Measurements from ENCODE around the gene ITGAE. TPM values are rescaled to one million over a fixed set of nuclear protein-coding genes. Genes with fewer than 3 reads are reported as not detected.
A peak's percentile ranks its signal among the peaks of the same experiment; 100 is the strongest.

ITGAE gene
- total and polyA plus RNA-seq, 10 of the 15 experiments (the other 5 are each of a cell fraction or from before 2014, with no cell fraction given) = 13.1 to 161 (median 34.8) TPM

- TF ChIP-seq LARP7 (IDR thresholded peaks at IDR 0.05) = peak; percentile 53; the same call in 1 of the 2 replicates
- TF ChIP-seq ZNF274 (IDR thresholded peaks at IDR 0.05; ENCODE audit: insufficient read depth, insufficient read length) = no peak
- no peak for TF ChIP-seq FOS (IDR thresholded peaks at IDR 0.05; ENCODE audit: borderline replicate concordance, extremely low read depth, insufficient read length)
- no peak for TF ChIP-seq ZNF384 (IDR thresholded peaks at IDR 0.05; ENCODE audit: borderline replicate concordance, low read depth, low read length)
- TF ChIP-seq TAF1 (IDR thresholded peaks at IDR 0.05; ENCODE audit: borderline replicate concordance, low read depth, low read length) = peak; percentile 99
- no peak for TF ChIP-seq CHD4 (IDR thresholded peaks at IDR 0.05)
- TF ChIP-seq CBX5 (IDR thresholded peaks at IDR 0.05; ENCODE audit: low read depth) = no peak
- TF ChIP-seq RFX5 (IDR thresholded peaks at IDR 0.05; ENCODE audit: low read depth, low read length) = no peak
- TF ChIP-seq PML (IDR thresholded peaks at IDR 0.05; ENCODE audit: low read length) = peak; percentile 73
- peak; percentile 76; the same call in 1 of the 2 replicates for TF ChIP-seq SIN3A (IDR thresholded peaks at IDR 0.05; ENCODE audit: low read depth, low read length)
- TF ChIP-seq MYC (IDR thresholded peaks at IDR 0.05; ENCODE audit: insufficient read depth, insufficient read length, insufficient replicate concordance, low read length, severe bottlenecking) = no peak
- no peak for TF ChIP-seq EZH2 (IDR thresholded peaks at IDR 0.05; ENCODE audit: borderline replicate concordance, control insufficient read depth, low read depth, low read length)
- TF ChIP-seq, protein P1, sequence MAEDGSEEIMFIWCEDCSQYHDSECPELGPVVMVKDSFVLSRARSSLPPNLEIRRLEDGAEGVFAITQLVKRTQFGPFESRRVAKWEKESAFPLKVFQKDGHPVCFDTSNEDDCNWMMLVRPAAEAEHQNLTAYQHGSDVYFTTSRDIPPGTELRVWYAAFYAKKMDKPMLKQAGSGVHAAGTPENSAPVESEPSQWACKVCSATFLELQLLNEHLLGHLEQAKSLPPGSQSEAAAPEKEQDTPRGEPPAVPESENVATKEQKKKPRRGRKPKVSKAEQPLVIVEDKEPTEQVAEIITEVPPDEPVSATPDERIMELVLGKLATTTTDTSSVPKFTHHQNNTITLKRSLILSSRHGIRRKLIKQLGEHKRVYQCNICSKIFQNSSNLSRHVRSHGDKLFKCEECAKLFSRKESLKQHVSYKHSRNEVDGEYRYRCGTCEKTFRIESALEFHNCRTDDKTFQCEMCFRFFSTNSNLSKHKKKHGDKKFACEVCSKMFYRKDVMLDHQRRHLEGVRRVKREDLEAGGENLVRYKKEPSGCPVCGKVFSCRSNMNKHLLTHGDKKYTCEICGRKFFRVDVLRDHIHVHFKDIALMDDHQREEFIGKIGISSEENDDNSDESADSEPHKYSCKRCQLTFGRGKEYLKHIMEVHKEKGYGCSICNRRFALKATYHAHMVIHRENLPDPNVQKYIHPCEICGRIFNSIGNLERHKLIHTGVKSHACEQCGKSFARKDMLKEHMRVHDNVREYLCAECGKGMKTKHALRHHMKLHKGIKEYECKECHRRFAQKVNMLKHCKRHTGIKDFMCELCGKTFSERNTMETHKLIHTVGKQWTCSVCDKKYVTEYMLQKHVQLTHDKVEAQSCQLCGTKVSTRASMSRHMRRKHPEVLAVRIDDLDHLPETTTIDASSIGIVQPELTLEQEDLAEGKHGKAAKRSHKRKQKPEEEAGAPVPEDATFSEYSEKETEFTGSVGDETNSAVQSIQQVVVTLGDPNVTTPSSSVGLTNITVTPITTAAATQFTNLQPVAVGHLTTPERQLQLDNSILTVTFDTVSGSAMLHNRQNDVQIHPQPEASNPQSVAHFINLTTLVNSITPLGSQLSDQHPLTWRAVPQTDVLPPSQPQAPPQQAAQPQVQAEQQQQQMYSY (CRISPR knock-in tag; IDR thresholded peaks at IDR 0.05) = no peak
- no peak; the same call in 1 of the 2 replicates for TF ChIP-seq NR2F1 (conservative IDR thresholded peaks at IDR 0.05)
- TF ChIP-seq CREM (IDR thresholded peaks at IDR 0.05; ENCODE audit: low read depth) = no peak
- TF ChIP-seq ZNF24 (IDR thresholded peaks at IDR 0.05) = no peak
- TF ChIP-seq FOXK2 (IDR thresholded peaks at IDR 0.05) = no peak
- TF ChIP-seq ASH2L (IDR thresholded peaks at IDR 0.05; ENCODE audit: borderline replicate concordance, low read depth) = no peak
- no peak for TF ChIP-seq FOXM1 (IDR thresholded peaks at IDR 0.05; ENCODE audit: low read depth, low read length)
- TF ChIP-seq MTA3 (IDR thresholded peaks at IDR 0.05; ENCODE audit: borderline replicate concordance, low read length) = no peak
- no peak for TF ChIP-seq MTA2 (IDR thresholded peaks at IDR 0.05; ENCODE audit: low read depth)
- TF ChIP-seq, protein P2, sequence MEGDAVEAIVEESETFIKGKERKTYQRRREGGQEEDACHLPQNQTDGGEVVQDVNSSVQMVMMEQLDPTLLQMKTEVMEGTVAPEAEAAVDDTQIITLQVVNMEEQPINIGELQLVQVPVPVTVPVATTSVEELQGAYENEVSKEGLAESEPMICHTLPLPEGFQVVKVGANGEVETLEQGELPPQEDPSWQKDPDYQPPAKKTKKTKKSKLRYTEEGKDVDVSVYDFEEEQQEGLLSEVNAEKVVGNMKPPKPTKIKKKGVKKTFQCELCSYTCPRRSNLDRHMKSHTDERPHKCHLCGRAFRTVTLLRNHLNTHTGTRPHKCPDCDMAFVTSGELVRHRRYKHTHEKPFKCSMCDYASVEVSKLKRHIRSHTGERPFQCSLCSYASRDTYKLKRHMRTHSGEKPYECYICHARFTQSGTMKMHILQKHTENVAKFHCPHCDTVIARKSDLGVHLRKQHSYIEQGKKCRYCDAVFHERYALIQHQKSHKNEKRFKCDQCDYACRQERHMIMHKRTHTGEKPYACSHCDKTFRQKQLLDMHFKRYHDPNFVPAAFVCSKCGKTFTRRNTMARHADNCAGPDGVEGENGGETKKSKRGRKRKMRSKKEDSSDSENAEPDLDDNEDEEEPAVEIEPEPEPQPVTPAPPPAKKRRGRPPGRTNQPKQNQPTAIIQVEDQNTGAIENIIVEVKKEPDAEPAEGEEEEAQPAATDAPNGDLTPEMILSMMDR (IDR thresholded peaks at IDR 0.05 in 2 of 3, conservative IDR thresholded peaks at IDR 0.05 in 1 of 3; ENCODE audit: control insufficient read depth in 2 of 3, extremely low read depth in 1 of 3, insufficient read depth in 1 of 3, low read depth in 3 of 3, low read length in 3 of 3) = no peak
Measured at GRCh38 chr17:3668279-3669084, 132.5 kb downstream of the ITGAE start, which contains the start of the genes EMC6 and TAX1BP3 (continued).

Measured in GM12878 (cell line).